ENCODE results near the gene NCAPG2. TPM values are rescaled to one million over a fixed set of nuclear protein-coding genes. Genes with fewer than 3 reads are reported as not detected.

The NCAPG2 gene
- polyA plus RNA-seq, 2 of the 4 experiments (the other 2 are of a cell fraction): 53.8 to 63.0 TPM

DNA sequence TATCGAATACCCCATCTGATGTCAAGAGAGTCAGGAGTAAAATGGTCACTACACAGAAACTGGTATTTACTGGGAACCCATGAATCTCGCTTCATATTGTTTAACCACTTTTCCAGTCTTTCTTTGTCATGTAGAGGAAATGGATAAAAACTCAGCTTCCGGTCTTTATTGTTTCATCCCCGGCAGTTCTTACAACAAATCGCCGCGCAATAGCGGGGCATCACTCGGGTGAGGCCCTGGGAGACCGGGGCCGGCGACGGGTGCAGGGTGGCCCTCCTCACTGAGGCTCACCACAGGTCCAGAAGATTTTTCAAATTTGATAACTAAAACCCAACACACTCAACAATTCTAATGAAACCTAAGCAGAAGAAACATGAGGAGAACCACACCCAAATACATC lies 81.4 kb downstream of the NCAPG2 start:
- Histone ChIP-seq H3K4me2 (no peak overlapping the region), H3K9me3 (no peaks in the 10 kb centered on the region), H3K4me3 (no peak overlapping the region), H3K4me1 (no peaks in the 10 kb centered on the region), H3K27ac (no peak overlapping the region)
- ChIA-PET CTCF (no interaction called here), POLR2A (no interaction called here)
- ATAC-seq: no peak
- FAIRE-seq: no peak
- DNase-seq (ENCODE audit: low read depth in 1 of 2, low spot score in 1 of 2): no peak
- TF ChIP-seq KDM1A (IDR thresholded peaks at IDR 0.05; ENCODE audit: low read depth) (no peak), POLR2AphosphoS2 (conservative IDR thresholded peaks at IDR 0.05; ENCODE audit: low read length) (no peak), MAZ (IDR thresholded peaks at IDR 0.05; ENCODE audit: borderline replicate concordance, low read depth, low read length) (no peak)
- WGBS (ENCODE audit: missing lambda C conversion rate): 96% methylated on average over 13 of the region's 13 CpGs

DNA sequence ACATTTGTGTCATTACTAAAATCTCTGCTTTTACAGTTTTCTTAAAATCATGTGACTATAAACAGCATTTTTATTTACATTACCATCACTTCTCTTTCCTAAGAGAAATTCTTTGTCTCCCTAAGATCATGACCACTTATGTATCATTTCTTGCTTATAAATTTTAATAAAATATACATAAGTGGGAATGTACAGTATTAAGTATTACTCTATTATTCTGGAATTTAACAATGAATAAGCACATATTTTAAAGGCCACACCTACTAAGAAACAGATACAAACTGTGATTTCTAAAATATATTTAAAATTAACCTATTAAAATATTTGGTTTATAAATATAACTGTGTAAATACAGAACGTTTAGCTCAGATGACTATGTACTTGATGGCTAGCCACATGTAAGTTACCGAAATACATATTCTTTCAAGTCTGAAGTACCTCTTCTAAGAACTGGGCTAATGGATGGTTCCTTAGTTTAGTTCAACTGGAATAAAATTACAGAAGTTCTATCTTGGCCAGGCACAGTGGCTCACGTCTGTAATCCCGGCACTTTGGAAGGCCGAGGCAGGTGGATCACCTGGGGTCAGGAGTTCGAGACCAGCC lies 83.7 kb downstream of the NCAPG2 start:
- DNase-seq (ENCODE audit: low read depth in 1 of 2, low spot score in 1 of 2) (no peak), FAIRE-seq (peak; percentile 51), ATAC-seq (no peak)
- POLR2A ChIA-PET: no interaction called here
- CTCF ChIA-PET: no interaction called here
- Histone ChIP-seq H3K27ac (no peak overlapping the region), H3K4me3 (no peak overlapping the region), H3K4me2 (no peak overlapping the region), H3K4me1 (no peaks in the 10 kb centered on the region), H3K9me3 (no peaks in the 10 kb centered on the region)
- 81% methylated on average over 6 of the region's 6 CpGs for WGBS (ENCODE audit: missing lambda C conversion rate)
- TF ChIP-seq EHMT2 (IDR thresholded peaks at IDR 0.05; ENCODE audit: low read depth) (no peak), KDM1A (IDR thresholded peaks at IDR 0.05; ENCODE audit: low read depth) (no peak), FOSL2 (IDR thresholded peaks at IDR 0.05) (no peak), FOSL2 (CRISPR knock-in tag; IDR thresholded peaks at IDR 0.05) (no peak), BHLHE40 (IDR thresholded peaks at IDR 0.05; ENCODE audit: low read depth, low read length) (no peak), CBX8 (IDR thresholded peaks at IDR 0.05) (no peak), CBX2 (IDR thresholded peaks at IDR 0.05; ENCODE audit: borderline replicate concordance, low read depth) (no peak), SREBF2 (IDR thresholded peaks at IDR 0.05) (no peak), ZC3H11A (IDR thresholded peaks at IDR 0.05) (no peak), ESRRA (IDR thresholded peaks at IDR 0.05; ENCODE audit: borderline replicate concordance, low read length) (no peak), EP300 (IDR thresholded peaks at IDR 0.05) (no peak), POLR2AphosphoS2 (conservative IDR thresholded peaks at IDR 0.05; ENCODE audit: low read length) (no peak), RAD21 (conservative IDR thresholded peaks at IDR 0.05 in 1 of 2, IDR thresholded peaks at IDR 0.05 in 1 of 2) (no peak), RFX5 (IDR thresholded peaks at IDR 0.05) (no peak), GATA3 (IDR thresholded peaks at IDR 0.05; ENCODE audit: borderline replicate concordance) (no peak)
- TF ChIP-seq, protein P1, sequence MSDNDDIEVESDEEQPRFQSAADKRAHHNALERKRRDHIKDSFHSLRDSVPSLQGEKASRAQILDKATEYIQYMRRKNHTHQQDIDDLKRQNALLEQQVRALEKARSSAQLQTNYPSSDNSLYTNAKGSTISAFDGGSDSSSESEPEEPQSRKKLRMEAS (IDR thresholded peaks at IDR 0.05): no peak
- TF ChIP-seq, protein P2, sequence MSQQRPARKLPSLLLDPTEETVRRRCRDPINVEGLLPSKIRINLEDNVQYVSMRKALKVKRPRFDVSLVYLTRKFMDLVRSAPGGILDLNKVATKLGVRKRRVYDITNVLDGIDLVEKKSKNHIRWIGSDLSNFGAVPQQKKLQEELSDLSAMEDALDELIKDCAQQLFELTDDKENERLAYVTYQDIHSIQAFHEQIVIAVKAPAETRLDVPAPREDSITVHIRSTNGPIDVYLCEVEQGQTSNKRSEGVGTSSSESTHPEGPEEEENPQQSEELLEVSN (IDR thresholded peaks at IDR 0.05; ENCODE audit: borderline replicate concordance, low read depth): no peak
- TF ChIP-seq, protein P3, sequence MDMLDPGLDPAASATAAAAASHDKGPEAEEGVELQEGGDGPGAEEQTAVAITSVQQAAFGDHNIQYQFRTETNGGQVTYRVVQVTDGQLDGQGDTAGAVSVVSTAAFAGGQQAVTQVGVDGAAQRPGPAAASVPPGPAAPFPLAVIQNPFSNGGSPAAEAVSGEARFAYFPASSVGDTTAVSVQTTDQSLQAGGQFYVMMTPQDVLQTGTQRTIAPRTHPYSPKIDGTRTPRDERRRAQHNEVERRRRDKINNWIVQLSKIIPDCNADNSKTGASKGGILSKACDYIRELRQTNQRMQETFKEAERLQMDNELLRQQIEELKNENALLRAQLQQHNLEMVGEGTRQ (IDR thresholded peaks at IDR 0.05): no peak

DNA sequence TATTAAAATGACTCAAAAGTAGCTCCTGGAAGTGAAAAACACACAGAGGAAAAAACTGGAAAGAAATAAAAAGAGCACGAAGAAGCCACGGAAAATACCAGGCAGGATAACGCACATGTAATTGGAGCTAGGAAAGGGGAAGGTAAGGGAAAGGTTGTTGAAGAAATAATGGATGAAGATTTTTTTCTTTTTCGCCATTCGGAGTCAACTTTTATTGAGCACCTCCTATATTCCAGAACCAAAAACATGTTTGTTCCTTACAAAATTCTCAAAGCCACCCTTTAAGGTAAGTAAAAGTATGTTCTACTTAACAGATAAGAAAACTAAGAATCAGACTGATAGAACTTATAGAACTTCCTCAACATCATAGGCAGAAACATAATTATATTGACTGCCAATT lies 84.2 kb downstream of the NCAPG2 start:
- Histone ChIP-seq H3K9me3 (no peaks in the 10 kb centered on the region), H3K4me1 (no peaks in the 10 kb centered on the region), H3K27ac (no peak overlapping the region), H3K4me2 (no peak overlapping the region), H3K4me3 (no peak overlapping the region)
- DNase-seq (ENCODE audit: low read depth in 1 of 2, low spot score in 1 of 2) (no peak), ATAC-seq (no peak), FAIRE-seq (peak; percentile 82)
- TF ChIP-seq MAZ (IDR thresholded peaks at IDR 0.05; ENCODE audit: borderline replicate concordance, low read depth, low read length) (no peak), MAFK (IDR thresholded peaks at IDR 0.05; ENCODE audit: partially characterized antibody) (no peak), HOXA7 (CRISPR knock-in tag; IDR thresholded peaks at IDR 0.05) (no peak), NFE2L2 (conservative IDR thresholded peaks at IDR 0.05; ENCODE audit: low read length) (no peak), CEBPB (IDR thresholded peaks at IDR 0.05) (no peak), HDAC2 (IDR thresholded peaks at IDR 0.05) (no peak), ZNF302 (CRISPR knock-in tag; IDR thresholded peaks at IDR 0.05) (no peak)
- TF ChIP-seq, protein P4, sequence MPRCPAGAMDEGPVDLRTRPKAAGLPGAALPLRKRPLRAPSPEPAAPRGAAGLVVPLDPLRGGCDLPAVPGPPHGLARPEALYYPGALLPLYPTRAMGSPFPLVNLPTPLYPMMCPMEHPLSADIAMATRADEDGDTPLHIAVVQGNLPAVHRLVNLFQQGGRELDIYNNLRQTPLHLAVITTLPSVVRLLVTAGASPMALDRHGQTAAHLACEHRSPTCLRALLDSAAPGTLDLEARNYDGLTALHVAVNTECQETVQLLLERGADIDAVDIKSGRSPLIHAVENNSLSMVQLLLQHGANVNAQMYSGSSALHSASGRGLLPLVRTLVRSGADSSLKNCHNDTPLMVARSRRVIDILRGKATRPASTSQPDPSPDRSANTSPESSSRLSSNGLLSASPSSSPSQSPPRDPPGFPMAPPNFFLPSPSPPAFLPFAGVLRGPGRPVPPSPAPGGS (IDR thresholded peaks at IDR 0.05): no peak
- CTCF ChIA-PET: interaction anchor here (0.9 to 1.5 kb wide), 2 partner anchors 14 to 150 kb away, joined by 3 read pairs; no protein-coding TSS in a partner anchor
- WGBS (ENCODE audit: missing lambda C conversion rate): 96% methylated on average over 5 of the region's 5 CpGs
- POLR2A ChIA-PET: no interaction called here
